Measurements from ENCODE around the gene SUSD4. TPM values are rescaled to one million over a fixed set of nuclear protein-coding genes. Genes with fewer than 3 reads are reported as not detected.
A peak's percentile ranks its signal among the peaks of the same experiment; 100 is the strongest.

The SUSD4 gene
- total RNA-seq, 1 experiment from 2014 or later = 3.2 TPM

DNA sequence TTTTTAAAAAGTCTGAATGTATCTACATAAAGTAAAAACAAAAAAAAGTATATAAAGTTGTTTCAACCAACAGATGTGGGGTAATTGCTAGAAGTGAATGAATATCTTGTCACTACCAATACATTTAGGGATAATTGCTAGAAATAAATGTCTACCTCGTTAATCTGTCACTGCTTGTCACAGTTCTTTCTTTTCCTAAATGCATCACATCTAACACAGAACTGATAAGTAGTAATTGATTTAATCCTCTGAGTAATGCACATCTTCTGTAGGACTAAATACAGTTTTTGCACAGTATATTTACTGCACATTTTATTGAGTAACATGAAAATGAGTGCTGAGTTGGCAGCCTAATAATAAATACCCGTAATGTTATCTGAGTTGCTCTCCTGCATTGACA lies 72.2 kb downstream of the SUSD4 start:
- TF ChIP-seq, protein P1, sequence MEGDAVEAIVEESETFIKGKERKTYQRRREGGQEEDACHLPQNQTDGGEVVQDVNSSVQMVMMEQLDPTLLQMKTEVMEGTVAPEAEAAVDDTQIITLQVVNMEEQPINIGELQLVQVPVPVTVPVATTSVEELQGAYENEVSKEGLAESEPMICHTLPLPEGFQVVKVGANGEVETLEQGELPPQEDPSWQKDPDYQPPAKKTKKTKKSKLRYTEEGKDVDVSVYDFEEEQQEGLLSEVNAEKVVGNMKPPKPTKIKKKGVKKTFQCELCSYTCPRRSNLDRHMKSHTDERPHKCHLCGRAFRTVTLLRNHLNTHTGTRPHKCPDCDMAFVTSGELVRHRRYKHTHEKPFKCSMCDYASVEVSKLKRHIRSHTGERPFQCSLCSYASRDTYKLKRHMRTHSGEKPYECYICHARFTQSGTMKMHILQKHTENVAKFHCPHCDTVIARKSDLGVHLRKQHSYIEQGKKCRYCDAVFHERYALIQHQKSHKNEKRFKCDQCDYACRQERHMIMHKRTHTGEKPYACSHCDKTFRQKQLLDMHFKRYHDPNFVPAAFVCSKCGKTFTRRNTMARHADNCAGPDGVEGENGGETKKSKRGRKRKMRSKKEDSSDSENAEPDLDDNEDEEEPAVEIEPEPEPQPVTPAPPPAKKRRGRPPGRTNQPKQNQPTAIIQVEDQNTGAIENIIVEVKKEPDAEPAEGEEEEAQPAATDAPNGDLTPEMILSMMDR (conservative IDR thresholded peaks at IDR 0.05) = no peak
- TF ChIP-seq EZH2 (IDR thresholded peaks at IDR 0.05; ENCODE audit: low read depth) = no peak
- CTCF ChIA-PET = interaction anchor here (0.6 kb wide), 1 partner anchor 817 kb away, joined by 5 read pairs; no protein-coding TSS in a partner anchor
- no peaks in the 10 kb centered on the region for H3F3A ChIP-seq (ENCODE audit: insufficient read depth, low read depth)
- no peaks in the 10 kb centered on the region for H3K36me3 ChIP-seq (ENCODE audit: low read depth)
- no peaks in the 10 kb centered on the region for H3K4me1 ChIP-seq (replicated peaks; ENCODE audit: insufficient read depth)
- H3K79me2 ChIP-seq (ENCODE audit: low read depth) = no peaks in the 10 kb centered on the region
- H3K9me2 ChIP-seq (ENCODE audit: insufficient read depth) = no peaks in the 10 kb centered on the region
- no TSS peak for BruUV-seq (replicated peaks)
- DNase-seq = no peak
- no peak overlapping the region for H3K27ac ChIP-seq
- POLR2A ChIA-PET (ENCODE audit: unreplicated experiment) = no interaction called here
- intact Hi-C loops (cut with micrococcal nuclease; ENCODE audit: unreplicated experiment) = no loop called here
- H4K20me1 ChIP-seq (ENCODE audit: insufficient read depth) = no peaks in the 10 kb centered on the region
- no peak overlapping the region for H3K4me2 ChIP-seq
- H3K27me3 ChIP-seq (ENCODE audit: insufficient read depth, low read depth) = peaks cover 24% of the 10 kb centered on the region; the same call in 1 of the 2 replicates
- H3K9me3 ChIP-seq (ENCODE audit: insufficient read depth, low read depth) = no peaks in the 10 kb centered on the region
- H2AFZ ChIP-seq = no peak overlapping the region
- H3K4me3 ChIP-seq = no peak overlapping the region

DNA sequence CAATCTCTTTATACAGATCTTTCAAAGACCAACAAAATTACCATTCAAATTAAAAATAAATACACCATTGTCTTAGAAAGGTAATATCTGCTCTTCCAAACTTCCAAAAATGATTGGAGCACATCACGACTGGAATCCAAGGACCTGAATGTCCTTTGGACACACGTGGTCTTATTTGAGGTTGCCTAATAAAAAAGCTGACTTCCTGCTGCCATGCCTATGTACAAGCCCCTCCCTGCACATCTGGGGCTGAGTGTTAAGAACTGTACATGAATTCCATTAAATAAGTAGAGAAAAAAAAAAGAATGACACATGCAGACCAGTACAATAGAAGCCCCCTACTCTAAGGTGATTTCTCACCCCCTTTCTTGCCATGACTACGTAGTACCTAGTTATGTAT lies 73.6 kb downstream of the SUSD4 start:
- Histone ChIP-seq H3K9me3 (ENCODE audit: insufficient read depth, low read depth) (no peaks in the 10 kb centered on the region), H3F3A (ENCODE audit: insufficient read depth, low read depth) (no peaks in the 10 kb centered on the region), H3K79me2 (ENCODE audit: low read depth) (no peaks in the 10 kb centered on the region), H2AFZ (no peak overlapping the region), H3K27me3 (ENCODE audit: insufficient read depth, low read depth) (peaks cover 23% of the 10 kb centered on the region; the same call in 1 of the 2 replicates), H3K4me2 (no peak overlapping the region), H3K27ac (no peak overlapping the region), H3K9me2 (ENCODE audit: insufficient read depth) (no peaks in the 10 kb centered on the region), H3K36me3 (ENCODE audit: low read depth) (no peaks in the 10 kb centered on the region), H4K20me1 (ENCODE audit: insufficient read depth) (no peaks in the 10 kb centered on the region), H3K4me1 (replicated peaks; ENCODE audit: insufficient read depth) (no peaks in the 10 kb centered on the region), H3K4me3 (no peak overlapping the region)
- ChIA-PET CTCF (no interaction called here), POLR2A (ENCODE audit: unreplicated experiment) (no interaction called here)
- TF ChIP-seq, protein P1 (conservative IDR thresholded peaks at IDR 0.05) = no peak
- TF ChIP-seq EZH2 (IDR thresholded peaks at IDR 0.05; ENCODE audit: low read depth) = no peak
- no peak for DNase-seq
- intact Hi-C loops (cut with micrococcal nuclease; ENCODE audit: unreplicated experiment) = no loop called here
- BruUV-seq (replicated peaks) = no TSS peak

DNA sequence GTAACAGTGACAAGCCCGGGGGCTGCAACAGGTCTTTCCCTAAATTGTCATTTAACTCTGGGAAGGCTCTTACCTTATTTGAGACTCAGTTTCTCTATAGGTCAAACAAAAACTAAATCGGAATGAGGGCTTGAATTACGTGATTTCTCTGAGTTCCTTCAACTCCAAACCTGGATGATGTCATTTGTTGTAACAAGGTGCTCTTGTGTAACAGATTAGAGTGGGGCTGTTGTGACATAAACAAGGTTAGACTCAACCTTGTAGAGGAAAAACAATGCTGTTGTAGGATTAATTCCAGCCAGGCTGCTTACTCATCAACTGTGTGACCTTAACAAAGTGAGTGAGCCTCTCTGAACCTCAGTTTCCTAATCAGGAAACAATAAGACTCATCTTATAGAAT lies 74.4 kb downstream of the SUSD4 start:
- H3K4me2 ChIP-seq = no peak overlapping the region
- no TSS peak for BruUV-seq (replicated peaks)
- intact Hi-C loops (cut with micrococcal nuclease; ENCODE audit: unreplicated experiment) = no loop called here
- peaks cover 15% of the 10 kb centered on the region; the same call in 1 of the 2 replicates for H3K27me3 ChIP-seq (ENCODE audit: insufficient read depth, low read depth)
- H3K9me3 ChIP-seq (ENCODE audit: insufficient read depth, low read depth) = no peaks in the 10 kb centered on the region
- peak in 1 of 2 experiments; percentile 53 for DNase-seq
- H3K36me3 ChIP-seq (ENCODE audit: low read depth) = no peaks in the 10 kb centered on the region
- H3K4me1 ChIP-seq (replicated peaks; ENCODE audit: insufficient read depth) = no peaks in the 10 kb centered on the region
- POLR2A ChIA-PET (ENCODE audit: unreplicated experiment) = no interaction called here
- no peak overlapping the region for H3K4me3 ChIP-seq
- H3K9me2 ChIP-seq (ENCODE audit: insufficient read depth) = no peaks in the 10 kb centered on the region
- H2AFZ ChIP-seq = no peak overlapping the region
- no peaks in the 10 kb centered on the region for H3F3A ChIP-seq (ENCODE audit: insufficient read depth, low read depth)
- CTCF ChIA-PET = no interaction called here
- no peaks in the 10 kb centered on the region for H4K20me1 ChIP-seq (ENCODE audit: insufficient read depth)
- TF ChIP-seq, protein P1 (conservative IDR thresholded peaks at IDR 0.05) = no peak
- TF ChIP-seq EZH2 (IDR thresholded peaks at IDR 0.05; ENCODE audit: low read depth) = no peak
- no peak overlapping the region for H3K27ac ChIP-seq
- H3K79me2 ChIP-seq (ENCODE audit: low read depth) = no peaks in the 10 kb centered on the region

Data from PC-9 (cell line).